A549 (cell line): ENCODE measurements around the gene ENPP4.

Experiments
- CHD2 ChIP-seq: fragments of 150-350 bp; IDR thresholded peaks from 2 replicates; pipeline ENCODE4 v1.6.1; 2014; ENCODE audit warnings: low read length; ENCODE audit not compliant: partially characterized antibody
- POLR2A ChIP-seq: IDR thresholded peaks from 2 replicates; pipeline ENCODE4 v1.6.1; 2012; ENCODE audit warnings: mild to moderate bottlenecking, low read length
- TF ChIP-seq, protein P1 (sequence below): fragments of >200 bp; sonication (Bioruptor Twin); formaldehyde crosslinking; IDR thresholded peaks from 3 replicates; pipeline ENCODE4 v1.5.1; 2016

DNA sequence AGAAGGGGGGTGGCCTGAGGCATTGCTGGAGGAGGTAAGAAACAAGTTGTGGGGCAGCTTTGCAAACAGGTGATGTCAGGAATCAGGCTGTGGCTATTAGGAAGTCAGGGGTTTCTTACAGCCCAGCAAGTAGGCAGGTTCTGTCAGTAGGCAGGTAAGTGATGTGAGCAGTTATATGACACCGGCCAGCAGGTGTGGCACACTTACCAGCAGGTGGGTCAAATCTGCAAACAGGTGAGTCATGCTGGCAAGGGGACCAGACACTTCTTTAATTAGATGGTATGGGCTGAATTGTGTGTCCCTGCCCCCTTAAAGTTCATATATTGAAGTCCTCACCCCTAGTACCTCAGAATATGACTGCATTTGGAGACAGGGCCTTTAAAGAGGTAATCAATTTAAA, 16.4 kb upstream of the ENPP4 start:
- TF ChIP-seq POLR2A (no peak), CHD2 (no peak)
- TF ChIP-seq, protein P1, sequence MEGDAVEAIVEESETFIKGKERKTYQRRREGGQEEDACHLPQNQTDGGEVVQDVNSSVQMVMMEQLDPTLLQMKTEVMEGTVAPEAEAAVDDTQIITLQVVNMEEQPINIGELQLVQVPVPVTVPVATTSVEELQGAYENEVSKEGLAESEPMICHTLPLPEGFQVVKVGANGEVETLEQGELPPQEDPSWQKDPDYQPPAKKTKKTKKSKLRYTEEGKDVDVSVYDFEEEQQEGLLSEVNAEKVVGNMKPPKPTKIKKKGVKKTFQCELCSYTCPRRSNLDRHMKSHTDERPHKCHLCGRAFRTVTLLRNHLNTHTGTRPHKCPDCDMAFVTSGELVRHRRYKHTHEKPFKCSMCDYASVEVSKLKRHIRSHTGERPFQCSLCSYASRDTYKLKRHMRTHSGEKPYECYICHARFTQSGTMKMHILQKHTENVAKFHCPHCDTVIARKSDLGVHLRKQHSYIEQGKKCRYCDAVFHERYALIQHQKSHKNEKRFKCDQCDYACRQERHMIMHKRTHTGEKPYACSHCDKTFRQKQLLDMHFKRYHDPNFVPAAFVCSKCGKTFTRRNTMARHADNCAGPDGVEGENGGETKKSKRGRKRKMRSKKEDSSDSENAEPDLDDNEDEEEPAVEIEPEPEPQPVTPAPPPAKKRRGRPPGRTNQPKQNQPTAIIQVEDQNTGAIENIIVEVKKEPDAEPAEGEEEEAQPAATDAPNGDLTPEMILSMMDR = no peak
